HT-29 (cell line): Measurements from ENCODE around the gene SLC6A17. TPM values are rescaled to one million over a fixed set of nuclear protein-coding genes. Genes with fewer than 3 reads are reported as not detected.
A peak's percentile ranks its signal among the peaks of the same experiment; 100 is the strongest.

Experiments
- DNase-seq: peaks from one replicate; pipeline ENCODE4 v3.0.0-alpha.2; 2015; ENCODE audit warnings: low spot score
- total RNA-seq: library from RNA; depleted of rRNA; stranded (reverse); fragments of >200 nt; shearing (Covaris generic); gene quantifications from 2 replicates; pipeline ENCODE4 v1.2.3, GENCODE V29; 2014

SLC6A17 gene
- total RNA-seq, 1 experiment from 2014 or later: not detected

DNA sequence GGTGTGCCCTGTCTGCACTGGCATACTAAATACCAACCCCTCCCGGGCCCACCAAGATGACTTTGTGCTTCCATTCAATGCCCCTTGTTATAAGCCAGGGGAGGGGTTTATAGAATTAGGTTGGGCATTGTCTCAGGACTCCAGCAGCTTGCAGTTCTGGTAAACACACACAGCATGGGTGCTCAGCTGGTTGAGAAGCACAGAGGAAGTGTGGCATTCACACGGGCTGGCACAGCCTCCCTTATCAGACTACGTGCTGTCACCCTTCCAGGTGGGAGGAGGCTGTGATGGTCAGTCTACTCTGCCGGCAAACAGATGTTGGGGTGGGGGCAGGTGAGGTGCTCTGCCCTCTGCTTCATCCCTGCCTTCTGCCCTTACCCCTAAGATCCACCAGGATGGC is 15.0 kb upstream of the SLC6A17 start:
- DNase-seq: no peak

- DNase-seq: no peak
These were observed 14.6 kb upstream of the SLC6A17 start for GRCh38 chr1:110135666-110136065.

DNA sequence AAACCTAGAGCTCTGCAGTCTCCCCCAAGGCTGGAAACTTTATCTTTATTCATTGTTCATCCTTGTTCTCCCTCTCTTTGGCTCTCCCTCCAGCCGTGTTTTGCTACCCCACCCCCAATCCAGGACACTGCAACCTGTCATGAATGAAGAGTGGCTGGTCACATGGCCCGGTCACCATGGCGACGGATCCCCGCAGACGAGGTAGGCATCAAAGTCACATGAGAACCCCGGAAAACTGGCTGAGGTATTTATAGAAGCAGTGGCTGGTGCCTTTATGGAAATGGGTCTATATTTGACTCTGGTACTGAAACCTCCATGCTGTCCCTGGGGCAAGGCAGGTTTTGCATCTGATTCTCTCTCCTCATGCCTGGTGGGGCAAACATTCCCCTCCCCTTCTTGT is 13.4 kb upstream of the SLC6A17 start:
- DNase-seq: no peak

- DNase-seq: no peak
These were observed 11.3 kb upstream of the SLC6A17 start for GRCh38 chr1:110138956-110139355.

DNA sequence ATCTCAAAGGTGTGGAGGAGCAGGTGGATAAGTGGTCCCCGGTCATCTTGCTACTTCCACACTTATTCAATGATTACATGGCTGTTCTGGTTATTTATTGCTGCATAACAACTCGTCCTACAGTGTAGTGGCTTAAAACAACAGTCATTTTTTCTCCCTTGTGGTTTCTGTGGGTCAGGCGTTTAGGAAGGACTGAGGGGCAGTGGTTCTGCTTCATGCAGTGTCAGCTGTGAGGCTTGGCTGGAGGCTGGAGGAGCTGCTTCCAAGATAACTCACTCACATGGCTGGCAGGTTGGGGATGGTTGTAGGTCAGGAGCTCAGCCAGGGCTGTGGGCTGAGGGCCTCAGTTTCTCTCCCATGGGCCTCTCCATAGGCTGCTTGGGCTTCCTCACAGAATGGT is 5.9 kb upstream of the SLC6A17 start:
- DNase-seq: no peak

GRCh38 chr1:110148961-110149360 is 1.3 kb upstream of the SLC6A17 start:
- DNase-seq: peak; percentile 34

DNA sequence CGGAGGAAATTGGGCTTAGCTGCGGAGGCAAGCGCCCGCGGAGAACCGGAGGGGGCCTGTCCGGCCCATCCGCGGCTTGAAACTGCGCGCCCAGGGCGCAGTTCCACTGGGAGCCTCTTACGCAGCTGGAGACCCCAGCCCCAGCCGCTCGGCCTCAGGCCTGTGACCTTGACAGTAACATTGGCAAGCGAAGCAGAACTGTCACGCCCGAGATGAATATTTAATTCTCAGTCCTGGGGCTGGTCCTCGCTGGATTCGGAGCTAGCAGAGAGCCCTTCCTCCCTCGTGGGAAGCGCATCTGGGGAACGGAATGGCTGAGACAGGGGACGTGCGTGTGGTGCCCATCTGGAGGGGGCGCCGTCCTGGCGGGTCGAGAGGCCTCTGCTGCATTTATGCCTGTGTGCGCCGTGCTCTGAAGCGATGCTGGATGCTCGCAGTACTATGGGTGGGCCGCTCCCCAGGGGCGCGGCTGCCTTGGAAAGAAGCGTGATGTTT is 928 bp downstream of the SLC6A17 start:
- DNase-seq: no peak

GRCh38 chr1:110152133-110152785 is 2.0 kb downstream of the SLC6A17 start:
- DNase-seq: no peak

DNA sequence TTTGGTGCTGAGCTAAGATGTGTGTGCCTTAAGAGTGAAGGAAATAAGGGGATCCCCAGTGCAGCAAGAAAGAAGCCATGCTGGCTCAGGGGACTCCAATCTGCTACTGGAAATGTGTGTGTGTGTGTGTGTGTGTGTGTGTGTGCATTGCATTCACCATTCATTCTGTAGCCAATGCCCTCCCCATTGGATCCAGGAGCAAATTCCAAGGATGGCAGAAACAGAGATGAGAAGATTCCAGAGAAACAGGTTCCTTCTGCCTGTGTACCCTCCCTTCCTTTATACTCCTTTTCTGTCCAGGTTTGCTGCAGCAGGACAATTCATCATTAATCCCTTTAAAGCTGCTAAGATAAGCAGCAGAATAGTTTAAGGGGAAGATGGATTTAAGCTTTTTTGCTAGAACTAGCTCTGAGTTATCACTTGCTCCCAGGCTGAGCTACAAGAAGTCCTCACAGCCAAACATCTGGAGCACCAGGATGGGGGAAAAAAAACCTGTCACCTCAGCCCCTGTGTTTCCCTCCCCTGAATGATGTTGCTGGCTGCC is 3.2 kb downstream of the SLC6A17 start:
- no peak for DNase-seq

GRCh38 chr1:110155878-110156522 is 5.7 kb downstream of the SLC6A17 start:
- peak; percentile 66 for DNase-seq

DNA sequence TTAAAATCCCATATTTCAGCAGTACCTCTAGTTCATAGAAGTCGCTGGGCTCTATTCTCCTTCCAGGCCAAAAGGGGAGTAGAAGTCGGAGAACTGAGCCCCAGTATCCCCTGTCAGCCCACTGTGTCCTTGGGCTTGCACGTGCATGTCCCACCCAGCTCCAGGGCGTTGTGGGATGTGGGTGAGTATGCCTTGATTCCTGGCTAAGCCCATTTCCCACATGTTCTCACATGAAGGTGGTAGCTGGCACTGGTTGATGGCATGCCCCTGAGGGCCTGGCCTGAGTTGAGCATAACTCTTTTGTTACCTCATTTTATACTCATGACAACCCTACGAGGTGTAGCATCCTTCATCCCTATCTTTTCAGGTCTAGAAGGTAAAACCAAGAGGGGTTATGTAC is 8.0 kb downstream of the SLC6A17 start:
- DNase-seq: no peak

DNA sequence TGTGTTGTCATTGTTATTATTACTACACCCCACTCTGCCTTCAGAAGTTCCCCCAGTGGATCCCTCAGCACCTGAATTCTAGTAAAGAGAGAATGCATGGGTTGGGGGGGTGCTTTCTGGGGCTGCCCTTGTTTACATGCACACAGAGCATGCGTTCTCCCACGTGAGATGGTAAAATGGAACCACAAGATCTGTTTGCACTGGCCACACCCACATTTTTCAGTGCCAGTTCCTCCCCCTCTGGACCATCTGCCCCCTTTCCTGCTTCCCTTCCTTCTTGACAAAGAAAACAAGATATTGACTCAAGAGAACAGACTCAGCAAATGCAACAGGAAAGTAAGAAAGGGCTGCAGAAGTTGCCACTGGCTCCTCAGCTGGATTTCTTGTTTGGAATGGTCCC is 8.9 kb downstream of the SLC6A17 start:
- DNase-seq: no peak

DNA sequence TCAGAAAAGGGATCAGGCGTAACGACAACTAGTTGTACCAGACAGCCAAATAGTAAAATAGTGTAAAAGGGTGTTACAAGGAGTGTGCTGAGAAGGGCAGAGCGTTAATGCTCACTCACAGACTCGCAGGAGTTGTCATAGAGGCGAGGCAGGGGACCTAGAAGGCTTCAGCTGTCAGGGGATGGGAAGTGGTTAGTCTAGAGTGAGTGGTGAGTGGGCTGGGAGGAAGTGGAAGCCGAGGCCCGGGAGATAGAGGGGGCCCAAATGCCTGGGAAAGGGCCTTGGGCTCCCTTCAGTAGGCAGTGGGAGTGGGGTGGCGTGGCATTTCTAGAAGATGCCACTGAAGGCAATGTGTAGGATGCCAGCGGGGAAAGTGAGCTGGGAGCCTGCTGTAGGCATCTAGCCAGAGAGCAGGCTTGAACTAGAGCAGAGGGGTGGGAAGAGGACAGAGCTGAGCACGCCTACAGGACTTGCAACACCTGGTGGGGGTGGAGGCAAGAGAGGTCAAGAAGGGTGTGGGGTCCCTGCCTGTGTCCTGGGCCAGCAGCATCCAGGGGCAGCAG is 10.3 kb downstream of the SLC6A17 start:
- no peak for DNase-seq

DNA sequence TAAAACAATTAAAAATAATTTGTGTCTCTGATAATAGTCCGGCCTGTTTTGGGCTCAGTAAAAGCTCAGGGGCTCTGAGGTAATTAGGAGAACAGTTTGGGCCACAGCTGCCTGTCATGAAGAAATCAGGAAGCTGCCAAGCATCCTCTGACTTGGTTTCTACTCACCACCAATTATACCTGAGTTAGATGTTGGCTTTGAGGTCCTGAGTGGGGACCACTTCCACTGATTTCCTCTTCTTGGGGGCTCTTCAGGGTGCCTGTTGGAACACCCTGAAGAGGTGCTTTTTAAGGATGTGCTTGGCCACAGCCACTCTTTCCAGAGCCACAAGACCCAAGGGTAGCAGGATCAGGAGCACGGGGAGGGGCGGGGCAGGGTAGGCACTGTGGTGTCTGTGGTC is 10.9 kb downstream of the SLC6A17 start:
- no peak for DNase-seq

DNA sequence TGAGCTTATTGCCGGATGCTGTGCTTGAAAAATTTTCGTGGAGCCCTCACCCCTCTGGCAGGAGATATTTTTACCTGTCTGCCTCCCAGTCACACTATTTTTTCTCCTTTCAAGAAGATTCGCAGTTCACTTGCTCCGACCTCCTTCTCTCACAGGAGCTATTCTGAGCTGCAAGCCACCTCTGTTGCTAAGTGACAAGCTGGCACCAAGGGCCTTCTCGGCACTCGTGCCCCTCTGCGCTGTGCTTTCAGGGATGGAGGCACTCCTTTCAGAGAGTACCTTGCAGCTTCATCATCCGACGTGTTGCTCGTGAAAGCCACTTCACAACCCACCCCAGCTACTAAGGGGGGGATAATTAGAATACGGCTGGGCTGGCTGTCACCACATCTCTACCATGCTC is 11.6 kb downstream of the SLC6A17 start:
- DNase-seq: no peak

GRCh38 chr1:110163591-110163990 is 13.3 kb downstream of the SLC6A17 start:
- no peak for DNase-seq

GRCh38 chr1:110164725-110165350 is 14.5 kb downstream of the SLC6A17 start:
- DNase-seq: no peak

DNA sequence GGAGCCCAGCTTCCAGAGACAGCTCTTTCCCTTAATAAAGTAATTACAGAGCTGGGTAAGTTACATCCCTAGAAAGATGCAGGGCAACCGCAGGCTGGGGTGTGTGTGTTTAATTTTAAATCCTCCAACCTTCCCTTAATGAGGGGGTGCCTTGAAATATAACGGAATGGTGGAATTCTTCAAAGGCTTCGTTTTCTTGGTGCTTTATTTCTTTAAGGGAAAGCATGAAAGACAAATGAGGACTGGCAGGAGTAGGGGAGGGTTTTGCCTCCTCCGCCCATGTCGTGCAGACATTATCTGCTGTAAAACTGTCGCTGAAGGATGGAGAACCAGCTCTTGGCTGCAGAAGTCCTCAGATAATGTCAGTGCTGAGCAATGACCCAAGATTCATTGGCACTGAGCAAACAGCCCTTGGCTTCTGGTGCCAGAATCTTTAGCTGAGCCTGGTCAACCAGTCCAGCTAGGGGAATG is 15.5 kb downstream of the SLC6A17 start:
- DNase-seq: no peak

DNA sequence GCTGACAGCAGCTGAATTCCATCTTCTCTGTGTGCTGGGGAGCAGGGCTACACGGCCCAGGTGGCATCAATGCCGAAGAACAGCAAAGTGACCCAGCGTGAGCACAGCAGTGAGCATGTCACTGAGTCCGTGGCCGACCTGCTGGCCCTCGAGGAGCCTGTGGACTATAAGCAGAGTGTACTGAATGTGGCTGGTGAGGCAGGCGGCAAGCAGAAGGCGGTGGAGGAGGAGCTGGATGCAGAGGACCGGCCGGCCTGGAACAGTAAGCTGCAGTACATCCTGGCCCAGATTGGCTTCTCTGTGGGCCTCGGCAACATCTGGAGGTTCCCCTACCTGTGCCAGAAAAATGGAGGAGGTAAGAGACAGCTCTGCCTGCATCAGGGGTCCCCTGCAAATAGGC is 16.6 kb downstream of the SLC6A17 start:
- DNase-seq: no peak

DNA sequence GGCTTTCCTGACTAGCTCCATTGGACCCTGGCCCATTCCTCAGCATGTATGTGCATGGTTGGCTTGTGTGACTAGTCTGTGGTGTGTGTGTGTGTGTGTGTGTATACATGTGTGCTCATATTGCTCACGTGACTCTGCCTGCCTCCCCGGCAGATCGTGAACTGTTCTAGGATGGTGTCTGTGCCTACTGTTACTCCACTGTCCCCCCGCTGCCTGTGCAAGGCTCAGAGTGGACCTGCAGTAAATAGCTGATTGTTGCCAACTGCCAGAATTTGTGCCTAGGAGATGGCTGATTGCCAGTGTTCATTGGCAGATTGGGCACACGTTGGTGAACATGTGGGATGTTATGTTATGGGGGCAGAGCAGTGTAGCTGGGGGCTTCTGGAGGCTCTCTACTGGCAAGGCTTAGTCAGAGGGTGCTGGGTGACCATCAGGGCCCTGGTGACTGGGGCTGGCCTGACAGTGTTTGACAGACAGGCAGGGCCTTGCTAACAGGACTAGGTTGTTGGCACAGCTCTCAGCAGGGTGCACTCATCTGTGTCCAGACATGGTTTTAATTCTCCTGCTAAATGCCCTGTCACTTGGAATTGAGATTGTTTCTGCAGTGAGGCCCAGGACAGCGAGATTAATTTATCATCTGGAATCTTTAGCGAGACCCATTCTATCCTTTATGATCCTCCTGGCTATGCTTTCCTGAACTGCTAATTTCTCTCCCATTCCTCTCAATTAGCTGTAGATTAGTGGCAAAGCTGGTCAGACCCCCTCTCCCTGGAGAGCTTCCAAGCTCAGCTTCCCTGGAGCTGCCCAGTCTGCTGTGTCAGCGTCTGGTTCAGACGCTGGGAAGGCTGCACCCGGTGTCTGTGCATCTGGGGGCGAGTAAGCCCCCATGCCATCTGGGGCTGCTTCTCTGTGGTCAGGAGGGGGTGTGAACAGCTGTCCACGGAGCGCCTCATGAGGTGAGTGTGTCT is 20.8 kb downstream of the SLC6A17 start:
- no peak for DNase-seq

- DNase-seq: no peak
These were observed 21.7 kb downstream of the SLC6A17 start for GRCh38 chr1:110172001-110172400.
